Measurements from ENCODE around the gene NF1.
"Not testable (repeated sequence)": the region's sequence is repeated elsewhere in the genome, so short reads cannot be mapped to it uniquely, and the experiment has no call there.

Gene NF1

GRCh38 chr17:31174215-31174614 lies 79.4 kb downstream of the NF1 start:
- H3K36me3 ChIP-seq (ENCODE audit: control insufficient read depth in 4 of 4, insufficient read depth in 4 of 4, low read length in 3 of 4) = peaks cover 0 to 5% (median 2%) of the 10 kb centered on the region in 4 experiments
- H3K9me3 ChIP-seq (ENCODE audit: control extremely low read depth in 1 of 5, control insufficient read depth in 4 of 5, insufficient read depth in 2 of 5, low read depth in 1 of 5, low read length in 4 of 5) = no peaks in the 10 kb centered on the region
- no peak overlapping the region for H3K27ac ChIP-seq (ENCODE audit: insufficient read depth in 1 of 2, low read depth in 1 of 2, low read length in 2 of 2, poor library complexity in 1 of 2, severe bottlenecking in 2 of 2)
- no peaks in the 10 kb centered on the region for H3K4me1 ChIP-seq (ENCODE audit: control extremely low read depth in 1 of 4, control insufficient read depth in 4 of 4, insufficient read depth in 4 of 4, low read length in 3 of 4)
- 86% methylated on average over 1 of the region's 2 CpGs for WGBS (ENCODE audit: insufficient coverage)
- POLR2A ChIA-PET = no interaction called here
- H3K4me3 ChIP-seq (ENCODE audit: control insufficient read depth in 1 of 7, extremely low read depth in 1 of 7, insufficient read depth in 4 of 7, low read depth in 2 of 7, low read length in 6 of 7) = no peak overlapping the region
- DNase-seq = no peak
- CTCF ChIA-PET = no interaction called here
- no peaks in the 10 kb centered on the region for H3K27me3 ChIP-seq (replicated peaks in 2 of 5; ENCODE audit: control insufficient read depth in 4 of 5, insufficient read depth in 5 of 5, low read length in 4 of 5)

GRCh38 chr17:31175237-31175636 lies 80.5 kb downstream of the NF1 start:
- ChIA-PET POLR2A (no interaction called here), CTCF (no interaction called here)
- peaks cover 0 to 5% (median 2%) of the 10 kb centered on the region in 4 experiments for H3K36me3 ChIP-seq (ENCODE audit: control insufficient read depth in 4 of 4, insufficient read depth in 4 of 4, low read length in 3 of 4)
- no peaks in the 10 kb centered on the region for H3K9me3 ChIP-seq (ENCODE audit: control extremely low read depth in 1 of 5, control insufficient read depth in 4 of 5, insufficient read depth in 2 of 5, low read depth in 1 of 5, low read length in 4 of 5)
- no peak for DNase-seq
- H3K27ac ChIP-seq (ENCODE audit: insufficient read depth in 1 of 2, low read depth in 1 of 2, low read length in 2 of 2, poor library complexity in 1 of 2, severe bottlenecking in 2 of 2) = no peak overlapping the region
- H3K27me3 ChIP-seq (replicated peaks in 2 of 5; ENCODE audit: control insufficient read depth in 4 of 5, insufficient read depth in 5 of 5, low read length in 4 of 5) = no peaks in the 10 kb centered on the region
- WGBS (ENCODE audit: insufficient coverage) = 100% methylated on average over 1 of the region's 5 CpGs
- H3K4me1 ChIP-seq (ENCODE audit: control extremely low read depth in 1 of 4, control insufficient read depth in 4 of 4, insufficient read depth in 4 of 4, low read length in 3 of 4) = no peaks in the 10 kb centered on the region
- no peak overlapping the region for H3K4me3 ChIP-seq (ENCODE audit: control insufficient read depth in 1 of 7, extremely low read depth in 1 of 7, insufficient read depth in 4 of 7, low read depth in 2 of 7, low read length in 6 of 7)

- H3K27ac ChIP-seq (ENCODE audit: insufficient read depth in 1 of 2, low read depth in 1 of 2, low read length in 2 of 2, poor library complexity in 1 of 2, severe bottlenecking in 2 of 2); H3K9me3 ChIP-seq (ENCODE audit: control extremely low read depth in 1 of 5, control insufficient read depth in 4 of 5, insufficient read depth in 2 of 5, low read depth in 1 of 5, low read length in 4 of 5); H3K4me3 ChIP-seq (ENCODE audit: control insufficient read depth in 1 of 7, extremely low read depth in 1 of 7, insufficient read depth in 4 of 7, low read depth in 2 of 7, low read length in 6 of 7); CTCF ChIA-PET; H3K27me3 ChIP-seq (replicated peaks in 2 of 5; ENCODE audit: control insufficient read depth in 4 of 5, insufficient read depth in 5 of 5, low read length in 4 of 5); DNase-seq; POLR2A ChIA-PET; H3K4me1 ChIP-seq (ENCODE audit: control extremely low read depth in 1 of 4, control insufficient read depth in 4 of 4, insufficient read depth in 4 of 4, low read length in 3 of 4); H3K36me3 ChIP-seq (ENCODE audit: control insufficient read depth in 4 of 4, insufficient read depth in 4 of 4, low read length in 3 of 4): not testable (repeated sequence)
- no CpG with 5 or more reads among the region's 3 CpGs for WGBS (ENCODE audit: insufficient coverage)
Measured at GRCh38 chr17:31176143-31176542, 81.4 kb downstream of the NF1 start.

- H3K27me3 ChIP-seq (replicated peaks in 2 of 5; ENCODE audit: control insufficient read depth in 4 of 5, insufficient read depth in 5 of 5, low read length in 4 of 5); H3K27ac ChIP-seq (ENCODE audit: insufficient read depth in 1 of 2, low read depth in 1 of 2, low read length in 2 of 2, poor library complexity in 1 of 2, severe bottlenecking in 2 of 2); H3K4me1 ChIP-seq (ENCODE audit: control extremely low read depth in 1 of 4, control insufficient read depth in 4 of 4, insufficient read depth in 4 of 4, low read length in 3 of 4); H3K9me3 ChIP-seq (ENCODE audit: control extremely low read depth in 1 of 5, control insufficient read depth in 4 of 5, insufficient read depth in 2 of 5, low read depth in 1 of 5, low read length in 4 of 5); DNase-seq; H3K4me3 ChIP-seq (ENCODE audit: control insufficient read depth in 1 of 7, extremely low read depth in 1 of 7, insufficient read depth in 4 of 7, low read depth in 2 of 7, low read length in 6 of 7); POLR2A ChIA-PET; CTCF ChIA-PET: not testable (repeated sequence)
- peaks cover 3 to 14% (median 9%) of the 10 kb centered on the region in 4 experiments for H3K36me3 ChIP-seq (ENCODE audit: control insufficient read depth in 4 of 4, insufficient read depth in 4 of 4, low read length in 3 of 4)
- no CpG with 5 or more reads among the region's 2 CpGs for WGBS (ENCODE audit: insufficient coverage)
Measured at GRCh38 chr17:31178951-31179350, 84.2 kb downstream of the NF1 start.

GRCh38 chr17:31195305-31195704 lies 100.5 kb downstream of the NF1 start:
- no peaks in the 10 kb centered on the region for H3K4me1 ChIP-seq (ENCODE audit: control extremely low read depth in 1 of 4, control insufficient read depth in 4 of 4, insufficient read depth in 4 of 4, low read length in 3 of 4)
- H3K36me3 ChIP-seq (ENCODE audit: control insufficient read depth in 4 of 4, insufficient read depth in 4 of 4, low read length in 3 of 4) = no peaks in the 10 kb centered on the region
- POLR2A ChIA-PET = interaction anchor here (0.7 kb wide), 1 partner anchor 223 kb away, joined by 6 read pairs; no protein-coding TSS in a partner anchor
- no peak for DNase-seq
- CTCF ChIA-PET = no interaction called here
- H3K27me3 ChIP-seq (replicated peaks in 2 of 5; ENCODE audit: control insufficient read depth in 4 of 5, insufficient read depth in 5 of 5, low read length in 4 of 5) = no peaks in the 10 kb centered on the region
- H3K4me3 ChIP-seq (ENCODE audit: control insufficient read depth in 1 of 7, extremely low read depth in 1 of 7, insufficient read depth in 4 of 7, low read depth in 2 of 7, low read length in 6 of 7) = no peak overlapping the region
- no peak overlapping the region for H3K27ac ChIP-seq (ENCODE audit: insufficient read depth in 1 of 2, low read depth in 1 of 2, low read length in 2 of 2, poor library complexity in 1 of 2, severe bottlenecking in 2 of 2)
- H3K9me3 ChIP-seq (ENCODE audit: control extremely low read depth in 1 of 5, control insufficient read depth in 4 of 5, insufficient read depth in 2 of 5, low read depth in 1 of 5, low read length in 4 of 5) = no peaks in the 10 kb centered on the region
- 100% methylated on average over 4 of the region's 5 CpGs for WGBS (ENCODE audit: insufficient coverage)

- POLR2A ChIA-PET = no interaction called here
- H3K4me1 ChIP-seq (ENCODE audit: control extremely low read depth in 1 of 4, control insufficient read depth in 4 of 4, insufficient read depth in 4 of 4, low read length in 3 of 4) = no peaks in the 10 kb centered on the region
- CTCF ChIA-PET = interaction anchor here (1.9 kb wide), 1 partner anchor 16 kb away, joined by 4 read pairs; no protein-coding TSS in a partner anchor
- WGBS (ENCODE audit: insufficient coverage) = no CpG with 5 or more reads among the region's 1 CpG
- H3K4me3 ChIP-seq (ENCODE audit: control insufficient read depth in 1 of 7, extremely low read depth in 1 of 7, insufficient read depth in 4 of 7, low read depth in 2 of 7, low read length in 6 of 7) = no peak overlapping the region
- peaks cover 0 to 3% (median 1%) of the 10 kb centered on the region in 4 experiments for H3K36me3 ChIP-seq (ENCODE audit: control insufficient read depth in 4 of 4, insufficient read depth in 4 of 4, low read length in 3 of 4)
- no peak overlapping the region for H3K27ac ChIP-seq (ENCODE audit: insufficient read depth in 1 of 2, low read depth in 1 of 2, low read length in 2 of 2, poor library complexity in 1 of 2, severe bottlenecking in 2 of 2)
- H3K27me3 ChIP-seq (replicated peaks in 2 of 5; ENCODE audit: control insufficient read depth in 4 of 5, insufficient read depth in 5 of 5, low read length in 4 of 5) = no peaks in the 10 kb centered on the region
- no peaks in the 10 kb centered on the region for H3K9me3 ChIP-seq (ENCODE audit: control extremely low read depth in 1 of 5, control insufficient read depth in 4 of 5, insufficient read depth in 2 of 5, low read depth in 1 of 5, low read length in 4 of 5)
- no peak for DNase-seq
Measured at GRCh38 chr17:31198026-31198425, 103.2 kb downstream of the NF1 start.

DNA sequence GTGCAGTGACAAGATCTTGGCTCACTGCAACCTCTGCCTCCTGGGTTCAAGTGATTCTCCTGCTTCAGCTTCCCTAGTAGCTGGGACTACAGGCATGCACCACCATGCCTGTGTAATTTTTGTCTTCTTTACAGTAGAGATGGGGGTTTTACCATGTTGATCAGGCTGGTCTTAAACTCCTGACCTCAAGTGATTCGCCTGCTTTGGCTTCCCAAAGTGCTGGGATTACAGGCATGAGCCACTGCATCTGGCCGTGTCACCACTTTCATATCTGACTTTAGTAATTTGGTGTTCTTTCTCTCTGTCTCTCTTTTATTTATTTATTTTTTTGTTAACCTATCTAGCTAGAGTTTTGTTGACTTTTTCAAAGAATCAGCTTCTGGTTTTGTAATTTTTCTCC lies 103.9 kb downstream of the NF1 start:
- CTCF ChIA-PET = interaction anchor here (1.1 to 1.9 kb wide), 2 partner anchors 9 to 16 kb away, joined by 4 read pairs; no protein-coding TSS in a partner anchor
- H3K9me3 ChIP-seq (ENCODE audit: control extremely low read depth in 1 of 5, control insufficient read depth in 4 of 5, insufficient read depth in 2 of 5, low read depth in 1 of 5, low read length in 4 of 5); H3K4me1 ChIP-seq (ENCODE audit: control extremely low read depth in 1 of 4, control insufficient read depth in 4 of 4, insufficient read depth in 4 of 4, low read length in 3 of 4); DNase-seq; H3K36me3 ChIP-seq (ENCODE audit: control insufficient read depth in 4 of 4, insufficient read depth in 4 of 4, low read length in 3 of 4); H3K27ac ChIP-seq (ENCODE audit: insufficient read depth in 1 of 2, low read depth in 1 of 2, low read length in 2 of 2, poor library complexity in 1 of 2, severe bottlenecking in 2 of 2); H3K4me3 ChIP-seq (ENCODE audit: control insufficient read depth in 1 of 7, extremely low read depth in 1 of 7, insufficient read depth in 4 of 7, low read depth in 2 of 7, low read length in 6 of 7); H3K27me3 ChIP-seq (replicated peaks in 2 of 5; ENCODE audit: control insufficient read depth in 4 of 5, insufficient read depth in 5 of 5, low read length in 4 of 5); POLR2A ChIA-PET: not testable (repeated sequence)
- no CpG with 5 or more reads among the region's 2 CpGs for WGBS (ENCODE audit: insufficient coverage)

Data from common myeloid progenitor, CD34-positive (primary cell).